Prostate gland (tissue), 2 donors: Measurements from ENCODE around the gene CEP164. TPM values are rescaled to one million over a fixed set of nuclear protein-coding genes. Genes with fewer than 3 reads are reported as not detected.

Experiments used
- DNase-seq: peaks from one replicate; pipeline ENCODE4 v3.0.0-alpha.2; 2019; ENCODE audit warnings: low spot score
- H3K27ac ChIP-seq, 2 donors: fragments of 200-600 bp; sonication (generic); 2 replicates each; pipeline ENCODE4 v1.5.1; 2017 to 2019
- H3K27me3 ChIP-seq: fragments of 200-600 bp; sonication (generic); replicated peaks from 2 replicates; pipeline ENCODE4 v1.5.1; 2019; ENCODE audit not compliant: insufficient read depth
- H3K36me3 ChIP-seq, 2 donors: fragments of 200-600 bp; sonication (generic); 1 replicate in 1 of 2; 2 replicates in 1 of 2; pipeline versions ENCODE4 v1.5.1 to v1.8.1; 2017 to 2019
- H3K4me1 ChIP-seq: fragments of 200-600 bp; sonication (generic); replicated peaks from 2 replicates; pipeline ENCODE4 v1.5.1; 2019
- H3K4me3 ChIP-seq, 2 donors: fragments of 200-600 bp; sonication (generic); 2 replicates each; pipeline ENCODE4 v1.5.1; 2017 to 2019
- H3K9me3 ChIP-seq: fragments of 200-600 bp; sonication (generic); 2 replicates; pipeline ENCODE4 v1.5.1; 2017
- POLR2A ChIP-seq: fragments of 450-650 bp; IDR thresholded peaks from one replicate; pipeline ENCODE4 v1.6.1; 2016; ENCODE audit warnings: antibody characterized with exemption, mild to moderate bottlenecking
- POLR2AphosphoS5 ChIP-seq: sonication (generic); formaldehyde crosslinking; IDR thresholded peaks from one replicate; pipeline ENCODE4 v1.6.1; 2017; ENCODE audit warnings: antibody characterized with exemption
- WGBS: methylation state at CpG from one replicate; pipeline ENCODE4 v1.1.5; 2018; 5-methylcytosine and 5-hydroxymethylcytosine counted together
- intact Hi-C: fragments of 100-400 bp; cut with DNase I; formaldehyde crosslinking; loops from one replicate; pipeline ENCODE4 v1.14.2; 2022
- total RNA-seq, 2 donors: library from RNA; depleted of rRNA; stranded (reverse); fragments of >200 nt; gene quantifications; one replicate each; pipeline ENCODE4 v1.1.0, GENCODE V29; 2016
- TF ChIP-seq, protein P1 (sequence below), 4 experiments: fragments of 200-600 bp in 2 of 4; fragments of 450-650 bp in 2 of 4; sonication (generic) in 2 of 4; IDR thresholded peaks; 1 replicate in 3 of 4; 2 replicates in 1 of 4; pipeline ENCODE4 v1.5.1; 2016 to 2019; ENCODE audit warnings: antibody characterized with exemption in 4 of 4, mild to moderate bottlenecking in 2 of 4, moderate library complexity in 2 of 4

The CEP164 gene
- total RNA-seq, 2 donors from 2014 or later, result 27.7 to 40.6 TPM

DNA sequence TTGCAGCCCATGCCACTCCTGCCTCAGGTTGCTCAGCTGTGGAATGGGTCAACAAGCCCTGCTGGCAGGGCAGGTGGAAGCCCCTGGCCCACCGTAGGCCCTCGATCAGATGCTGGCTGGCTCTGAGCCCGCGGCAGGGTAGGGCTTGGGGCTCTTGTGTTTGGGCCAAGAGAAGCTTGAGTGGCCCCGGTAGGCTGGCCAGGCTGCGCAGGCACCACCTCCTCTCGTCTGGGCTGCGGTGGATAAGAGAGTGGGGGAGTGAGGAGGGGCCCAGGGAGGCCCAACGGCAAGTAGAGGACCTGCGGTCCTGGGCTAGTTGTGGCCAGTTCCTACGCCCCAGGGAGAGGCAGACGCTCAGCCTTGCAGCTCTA is 115.2 kb downstream of the CEP164 start:
- Histone ChIP-seq H3K36me3 (no peaks in the 10 kb centered on the region), H3K9me3 (no peaks in the 10 kb centered on the region), H3K27me3 (peaks cover 2% of the 10 kb centered on the region), H3K4me3 (no peak overlapping the region), H3K27ac (no peak overlapping the region), H3K4me1 (no peaks in the 10 kb centered on the region)
- TF ChIP-seq POLR2AphosphoS5 (no peak), POLR2A (no peak)
- TF ChIP-seq, protein P1, sequence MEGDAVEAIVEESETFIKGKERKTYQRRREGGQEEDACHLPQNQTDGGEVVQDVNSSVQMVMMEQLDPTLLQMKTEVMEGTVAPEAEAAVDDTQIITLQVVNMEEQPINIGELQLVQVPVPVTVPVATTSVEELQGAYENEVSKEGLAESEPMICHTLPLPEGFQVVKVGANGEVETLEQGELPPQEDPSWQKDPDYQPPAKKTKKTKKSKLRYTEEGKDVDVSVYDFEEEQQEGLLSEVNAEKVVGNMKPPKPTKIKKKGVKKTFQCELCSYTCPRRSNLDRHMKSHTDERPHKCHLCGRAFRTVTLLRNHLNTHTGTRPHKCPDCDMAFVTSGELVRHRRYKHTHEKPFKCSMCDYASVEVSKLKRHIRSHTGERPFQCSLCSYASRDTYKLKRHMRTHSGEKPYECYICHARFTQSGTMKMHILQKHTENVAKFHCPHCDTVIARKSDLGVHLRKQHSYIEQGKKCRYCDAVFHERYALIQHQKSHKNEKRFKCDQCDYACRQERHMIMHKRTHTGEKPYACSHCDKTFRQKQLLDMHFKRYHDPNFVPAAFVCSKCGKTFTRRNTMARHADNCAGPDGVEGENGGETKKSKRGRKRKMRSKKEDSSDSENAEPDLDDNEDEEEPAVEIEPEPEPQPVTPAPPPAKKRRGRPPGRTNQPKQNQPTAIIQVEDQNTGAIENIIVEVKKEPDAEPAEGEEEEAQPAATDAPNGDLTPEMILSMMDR (IDR thresholded peaks at IDR 0.05), result no peak
- DNase-seq, result no peak
- intact Hi-C loops, result loop anchor here (5.0 to 10.0 kb wide), 3 partner anchors 359 to 612 kb away; no protein-coding TSS in a partner anchor
- 72% methylated on average over 8 of the region's 12 CpGs for WGBS

DNA sequence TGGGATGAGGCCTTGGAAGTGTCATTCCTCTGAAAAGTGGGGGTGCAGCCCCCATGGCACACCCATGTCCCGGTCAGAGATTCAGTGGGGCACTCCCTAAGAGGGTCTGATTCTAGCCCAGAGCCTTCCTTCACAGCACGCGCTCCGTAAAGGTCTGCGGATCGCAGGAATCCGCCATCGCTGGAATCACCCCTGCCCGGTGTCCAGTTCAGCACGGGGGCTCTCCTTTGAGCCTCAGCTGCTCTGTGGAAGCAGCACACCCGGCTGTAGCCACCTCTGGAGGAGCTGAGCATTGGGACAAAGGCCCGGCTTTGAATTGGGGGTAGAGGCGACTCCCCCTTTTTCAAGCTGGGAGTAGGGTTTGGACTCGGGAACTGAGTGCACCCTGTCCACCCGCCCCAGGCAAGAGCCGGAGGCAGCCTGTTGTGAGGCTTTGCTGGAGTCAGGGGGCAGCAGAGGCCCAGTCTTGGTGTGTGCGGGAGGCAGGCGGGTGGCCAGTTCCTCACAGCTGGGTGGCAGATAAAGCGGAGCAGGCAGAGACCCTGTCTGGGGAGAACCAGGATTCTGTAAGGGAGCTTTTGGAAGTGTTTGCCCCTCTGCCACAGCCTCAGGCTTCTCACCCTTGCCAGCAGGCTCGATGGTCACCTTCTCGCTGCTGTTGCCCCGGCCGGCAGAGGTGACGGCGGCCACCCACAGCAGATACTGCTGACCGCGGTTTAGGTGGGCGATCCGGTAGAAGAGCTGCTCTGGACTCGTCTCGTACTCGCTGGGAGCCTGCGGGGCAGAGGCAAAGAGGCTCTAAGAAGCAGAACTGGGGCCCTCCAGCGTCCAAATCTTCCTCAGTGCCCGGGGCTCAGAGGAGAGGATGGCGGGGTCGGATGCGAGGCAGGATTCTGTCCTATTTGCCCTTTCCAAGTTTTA is 115.9 kb downstream of the CEP164 start:
- H3K4me3 ChIP-seq, result no peak overlapping the region
- no peaks in the 10 kb centered on the region for H3K36me3 ChIP-seq
- WGBS, result 37% methylated on average over 32 of the region's 38 CpGs
- H3K27ac ChIP-seq, result no peak overlapping the region
- peaks cover 2% of the 10 kb centered on the region for H3K27me3 ChIP-seq
- H3K9me3 ChIP-seq, result no peaks in the 10 kb centered on the region
- peak; percentile 17 for DNase-seq
- no peaks in the 10 kb centered on the region for H3K4me1 ChIP-seq
- intact Hi-C loops, result loop anchor here (5.0 to 10.0 kb wide), 3 partner anchors 359 to 611 kb away; no protein-coding TSS in a partner anchor
- TF ChIP-seq POLR2AphosphoS5, result no peak
- TF ChIP-seq, protein P1 (IDR thresholded peaks at IDR 0.05), result peak in 3 of 4 experiments; percentile 29 to 50 (median 44)

DNA sequence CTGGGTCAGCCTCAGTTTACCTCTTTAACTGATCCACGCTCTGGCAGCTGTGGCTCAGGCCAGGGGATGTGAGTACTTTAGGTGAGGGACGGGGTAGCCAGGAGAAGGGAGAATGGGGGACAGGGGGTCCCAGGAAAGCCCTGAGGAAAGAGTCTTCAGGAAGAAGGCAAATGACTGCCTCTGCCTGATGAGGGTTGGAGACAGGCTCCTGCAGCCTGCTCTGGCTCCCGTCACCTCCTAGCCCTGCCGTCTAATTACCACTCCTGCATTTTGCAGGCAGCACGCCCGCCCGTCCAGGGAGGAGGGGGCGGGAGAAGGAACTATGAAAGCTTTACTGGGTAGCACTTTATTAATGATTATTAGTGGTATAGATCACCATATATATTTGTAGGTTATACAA is 116.6 kb downstream of the CEP164 start:
- intact Hi-C loops, result loop anchor here (5.0 to 10.0 kb wide), 3 partner anchors 358 to 611 kb away; no protein-coding TSS in a partner anchor
- H3K27me3 ChIP-seq, result peaks cover 2% of the 10 kb centered on the region
- no peak overlapping the region for H3K27ac ChIP-seq
- DNase-seq, result no peak
- 43% methylated on average over 8 of the region's 8 CpGs for WGBS
- TF ChIP-seq, protein P1 (IDR thresholded peaks at IDR 0.05), result no peak
- TF ChIP-seq POLR2AphosphoS5, result no peak
- TF ChIP-seq POLR2A, result no peak
- no peaks in the 10 kb centered on the region for H3K4me1 ChIP-seq
- no peaks in the 10 kb centered on the region for H3K9me3 ChIP-seq
- no peak overlapping the region for H3K4me3 ChIP-seq
- H3K36me3 ChIP-seq, result no peaks in the 10 kb centered on the region

DNA sequence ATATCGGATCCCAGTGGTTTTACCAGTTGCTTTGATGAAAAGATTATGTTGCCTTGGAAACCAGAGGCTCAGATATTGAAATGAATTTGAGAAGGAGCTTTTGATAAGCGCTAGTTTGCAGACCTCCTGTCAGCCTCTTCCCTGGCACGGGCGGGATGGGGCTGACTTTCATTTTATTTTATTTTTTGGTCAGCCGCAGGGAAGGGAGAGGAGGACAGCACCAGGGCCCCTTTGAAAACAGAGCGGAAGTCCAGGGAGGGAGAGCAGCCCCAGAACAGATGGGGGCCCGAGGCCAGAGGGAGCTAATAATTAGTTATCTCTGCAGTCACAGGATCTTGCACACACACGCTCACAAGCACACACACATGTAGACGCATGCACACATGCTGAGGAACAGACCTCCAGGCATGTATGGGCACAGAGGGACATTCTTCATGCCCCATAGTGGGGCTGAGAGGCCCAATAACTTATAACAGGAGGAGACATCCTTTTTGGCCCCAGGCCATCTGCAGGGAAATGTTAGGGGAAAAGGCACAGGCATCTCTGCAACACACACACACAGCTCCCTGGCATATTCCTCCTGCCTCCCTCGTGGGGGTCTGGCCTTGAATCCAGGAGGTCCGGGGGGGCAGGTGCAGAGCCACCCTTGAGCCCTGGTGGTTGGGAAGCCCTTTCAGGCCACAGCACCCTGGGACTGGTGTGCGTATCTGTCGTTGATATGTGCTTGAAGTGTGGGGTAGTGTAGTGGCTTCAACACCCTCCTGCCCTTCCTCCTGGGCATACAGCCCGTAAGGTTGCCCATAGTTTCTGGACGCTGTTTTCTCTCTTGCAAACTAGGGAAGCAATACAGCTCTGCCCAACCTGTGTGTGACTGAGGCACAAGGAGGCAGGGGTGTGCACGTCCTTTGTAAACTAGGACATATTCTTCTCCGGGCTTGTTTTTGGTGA is 117.3 kb downstream of the CEP164 start:
- Histone ChIP-seq H3K36me3 (no peaks in the 10 kb centered on the region), H3K27ac (no peak overlapping the region), H3K4me3 (no peak overlapping the region), H3K4me1 (no peaks in the 10 kb centered on the region), H3K27me3 (peaks cover 2% of the 10 kb centered on the region), H3K9me3 (no peaks in the 10 kb centered on the region)
- no peak for DNase-seq
- intact Hi-C loops, result loop anchor here (5.0 to 10.0 kb wide), 3 partner anchors 357 to 610 kb away; no protein-coding TSS in a partner anchor
- 50% methylated on average over 17 of the region's 17 CpGs for WGBS
- TF ChIP-seq POLR2A (no peak), POLR2AphosphoS5 (no peak)
- TF ChIP-seq, protein P1 (IDR thresholded peaks at IDR 0.05), result no peak
